DMS114 treated with DMSO at 0.1 percent for 48 hours (cell line): Measurements from ENCODE around the gene SLAMF1.

Experiments
- DNase-seq: peaks from one replicate; lab custom pipeline; 2025; ENCODE audit not compliant: unreplicated experiment; lab: John Stamatoyannopoulos, UW

SLAMF1 gene

GRCh38 chr1:160625725-160626498, 20.9 kb downstream of the SLAMF1 start:
- DNase-seq: no peak

GRCh38 chr1:160625321-160625720, 21.5 kb downstream of the SLAMF1 start:
- no peak for DNase-seq

GRCh38 chr1:160624464-160624863, 22.4 kb downstream of the SLAMF1 start:
- no peak for DNase-seq

GRCh38 chr1:160623862-160624261, 23.0 kb downstream of the SLAMF1 start:
- no peak for DNase-seq

GRCh38 chr1:160623227-160623633, 23.6 kb downstream of the SLAMF1 start:
- no peak for DNase-seq

- no peak for DNase-seq
Measured at GRCh38 chr1:160622501-160623226, 24.2 kb downstream of the SLAMF1 start.

- DNase-seq: no peak
Measured at GRCh38 chr1:160621633-160622413, 25.0 kb downstream of the SLAMF1 start.

- DNase-seq: no peak
Measured at GRCh38 chr1:160620942-160621632, 25.8 kb downstream of the SLAMF1 start.

GRCh38 chr1:160619742-160620277, 27.0 kb downstream of the SLAMF1 start:
- no peak for DNase-seq

GRCh38 chr1:160618763-160619274, 28.0 kb downstream of the SLAMF1 start:
- DNase-seq: no peak

GRCh38 chr1:160618327-160618726, 28.5 kb downstream of the SLAMF1 start:
- no peak for DNase-seq

GRCh38 chr1:160615660-160616059, 31.2 kb downstream of the SLAMF1 start:
- no peak for DNase-seq

- DNase-seq: no peak
Measured at GRCh38 chr1:160614410-160614809, 32.4 kb downstream of the SLAMF1 start.

- DNase-seq: no peak
Measured at GRCh38 chr1:160612613-160613218, 34.1 kb downstream of the SLAMF1 start.

- no peak for DNase-seq
Measured at GRCh38 chr1:160610569-160611242, 36.1 kb downstream of the SLAMF1 start.

GRCh38 chr1:160608941-160609340, 37.9 kb downstream of the SLAMF1 start:
- no peak for DNase-seq

GRCh38 chr1:160608514-160608913, 38.3 kb downstream of the SLAMF1 start:
- no peak for DNase-seq

- DNase-seq: no peak
Measured at GRCh38 chr1:160608057-160608456, 38.8 kb downstream of the SLAMF1 start.

GRCh38 chr1:160607672-160608032, 39.2 kb downstream of the SLAMF1 start:
- DNase-seq: no peak
